HG02938 (cell line): ENCODE results near the gene NDUFAF3.

Source experiments
- ATAC-seq: cut with Tn5 transposase; IDR thresholded peaks from one replicate; pipeline ENCODE4 v1.9.1; 2021; ENCODE audit warnings: mild to moderate bottlenecking, moderate library complexity; ENCODE audit not compliant: unreplicated experiment

NDUFAF3 gene

DNA sequence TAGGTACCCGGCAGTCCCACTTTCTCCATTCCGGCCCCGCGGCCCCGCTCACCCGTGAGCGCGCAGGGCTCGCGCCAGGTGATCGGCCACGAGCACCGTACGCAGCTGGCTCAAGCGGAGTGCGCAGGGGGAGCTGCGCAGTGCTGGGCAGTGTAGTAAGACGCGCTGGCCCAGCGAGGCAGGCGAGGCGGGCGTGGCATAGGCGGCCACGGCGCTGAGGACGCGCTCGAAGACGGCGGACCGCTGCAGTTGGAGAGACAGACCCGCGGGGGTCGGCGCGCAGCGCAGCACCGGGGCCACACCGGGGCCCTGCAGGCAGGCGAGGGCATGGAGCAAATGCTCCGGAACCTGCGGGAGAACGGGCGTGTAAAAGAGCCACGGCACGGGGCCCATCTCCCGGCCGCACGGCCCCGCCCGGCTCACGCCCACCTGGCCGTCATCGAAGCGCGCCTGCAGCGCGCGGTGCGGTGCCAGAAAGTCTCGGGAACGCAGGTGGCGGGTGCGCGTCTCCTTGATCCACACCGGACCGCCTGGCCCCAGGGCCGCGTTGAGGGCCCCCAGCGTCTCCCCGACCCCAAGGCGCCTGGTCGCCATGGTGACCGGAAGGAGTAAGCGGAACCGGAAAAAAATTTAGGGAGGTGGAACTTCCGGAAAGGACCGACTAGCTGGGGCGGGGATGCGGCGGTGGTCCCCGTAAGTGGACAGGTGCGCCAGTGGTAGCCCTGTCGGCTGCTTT, 3.8 kb upstream of the NDUFAF3 start, which contains the start of gene DALRD3:
DALRD3 (minus strand) TSS at position 610 of the 736 bp plus-strand sequence; CDS start at position 594, 16 bp downstream.
- ATAC-seq, result no peak

DNA sequence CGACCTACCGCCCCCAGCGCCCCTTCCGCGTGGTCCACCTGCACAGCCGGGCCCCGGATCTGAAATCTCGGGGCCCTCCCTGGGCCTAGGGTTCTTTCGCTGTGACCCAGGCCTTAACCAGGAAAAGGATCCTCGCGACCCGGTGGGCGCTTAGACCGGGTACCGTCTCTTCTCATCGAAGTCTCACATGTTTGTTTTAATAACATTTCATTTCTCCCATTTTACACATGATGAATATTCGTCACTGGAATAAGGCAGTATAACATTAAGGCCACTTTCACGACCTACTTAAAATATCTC, 3.3 kb upstream of the NDUFAF3 start:
- ATAC-seq, result no peak

DNA sequence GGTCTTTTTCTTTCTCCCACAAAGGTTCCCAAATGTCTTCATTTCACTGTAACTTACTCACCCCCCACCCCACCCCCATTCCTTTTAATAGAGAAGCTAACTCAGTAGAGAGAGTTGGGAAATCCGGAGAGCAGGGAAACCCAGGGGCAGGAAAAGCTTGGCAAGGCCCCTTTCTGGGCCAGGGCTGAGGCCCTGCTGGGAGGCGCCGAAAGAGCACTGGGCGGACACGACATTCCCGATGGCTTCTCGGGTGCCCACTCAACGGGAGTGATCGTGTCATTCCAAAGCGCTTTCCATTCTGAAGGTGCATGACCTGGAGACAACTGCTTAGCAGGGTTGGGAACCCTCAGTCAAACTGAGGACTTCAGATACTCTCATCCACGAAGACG, 2.0 kb upstream of the NDUFAF3 start:
- no peak for ATAC-seq

DNA sequence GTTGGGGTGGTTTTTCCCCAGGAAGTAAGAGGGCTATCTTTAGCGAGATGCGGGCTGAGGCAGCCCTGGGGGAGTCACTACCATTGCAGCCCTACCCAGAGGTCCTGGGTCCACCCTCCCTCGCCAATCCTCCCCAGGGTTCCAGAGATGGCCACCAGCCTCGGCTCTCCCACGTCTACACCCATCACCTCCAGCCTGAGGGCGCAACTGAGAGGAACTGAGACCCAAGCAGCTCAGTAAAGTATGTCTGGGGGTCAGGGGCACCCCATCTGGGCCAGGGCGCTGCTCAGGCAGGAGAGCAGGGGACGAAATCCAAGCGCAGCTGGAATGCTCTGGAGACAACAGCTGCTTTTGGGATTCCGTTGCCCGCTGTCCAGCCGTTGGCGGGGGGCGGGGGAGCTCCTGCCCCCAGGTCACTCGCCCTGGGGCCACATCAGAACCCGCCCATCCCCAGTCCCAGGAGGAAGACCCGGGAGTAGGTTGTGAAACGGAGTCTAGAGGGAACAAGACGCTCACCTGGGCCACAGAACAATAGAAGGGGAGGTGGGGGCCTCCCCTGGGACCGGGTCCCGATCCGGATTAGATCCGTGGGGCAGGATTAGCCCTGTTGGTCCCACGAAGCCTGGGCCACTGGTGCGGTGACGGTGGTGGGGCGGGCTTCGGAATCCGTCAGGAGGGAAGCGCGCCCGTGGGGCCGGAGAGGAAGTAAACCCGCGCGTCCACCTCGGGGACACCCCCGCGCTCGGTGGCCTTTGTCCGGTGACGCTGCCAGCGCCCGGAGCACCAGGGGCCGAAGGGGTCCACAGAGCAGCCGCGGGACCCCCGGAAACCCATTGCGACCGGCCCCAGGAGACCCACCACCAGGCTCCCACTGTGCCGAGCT, 1.4 kb upstream of the NDUFAF3 start:
- no peak for ATAC-seq

DNA sequence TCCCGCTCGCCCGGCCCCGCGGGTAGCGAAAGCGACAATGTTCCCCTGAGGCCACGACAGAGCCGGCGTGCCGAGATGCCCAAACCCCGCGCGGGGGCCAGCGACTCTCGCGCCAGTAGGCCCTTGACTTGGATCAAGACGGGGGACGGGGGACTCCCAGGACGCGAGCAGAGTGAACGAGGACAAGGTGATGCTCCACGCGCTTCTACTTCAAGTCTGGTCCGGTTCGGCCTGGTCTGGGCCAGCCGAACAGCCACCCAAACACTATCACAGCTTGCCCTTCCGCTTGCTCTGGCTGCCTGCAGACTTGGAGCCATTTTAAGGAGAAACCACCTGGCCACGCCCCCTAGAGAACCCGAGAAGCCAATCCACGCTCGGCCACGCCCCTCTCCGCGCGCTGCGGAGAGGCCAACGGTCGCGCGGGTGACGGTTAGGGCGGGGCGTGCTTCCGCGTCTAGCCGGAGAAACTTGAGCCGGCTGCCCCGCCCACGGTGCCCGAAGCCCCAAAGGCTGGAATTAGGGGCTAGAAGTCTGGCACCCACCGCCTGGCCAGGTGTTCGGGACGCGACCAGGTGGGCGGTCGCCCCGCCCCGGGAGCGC, 608 bp upstream of the NDUFAF3 start:
- ATAC-seq, result peak; percentile 56

DNA sequence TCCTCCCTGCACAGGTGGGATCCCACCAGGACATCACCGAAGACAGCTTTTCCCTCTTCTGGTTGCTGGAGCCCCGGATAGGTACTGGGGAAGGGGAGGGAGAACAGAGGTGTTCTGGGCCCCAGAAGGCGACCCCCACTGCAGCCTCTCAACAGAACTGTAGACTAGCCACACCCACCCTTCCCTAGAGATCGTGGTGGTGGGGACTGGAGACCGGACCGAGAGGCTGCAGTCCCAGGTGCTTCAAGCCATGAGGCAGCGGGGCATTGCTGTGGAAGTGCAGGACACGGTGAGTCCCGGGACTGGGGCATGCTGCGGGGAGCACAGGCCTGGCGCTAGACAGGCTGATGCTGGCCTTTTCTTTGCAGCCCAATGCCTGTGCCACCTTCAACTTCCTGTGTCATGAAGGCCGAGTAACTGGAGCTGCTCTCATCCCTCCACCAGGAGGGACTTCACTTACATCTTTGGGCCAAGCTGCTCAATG, 809 bp downstream of the NDUFAF3 start:
- no peak for ATAC-seq

DNA sequence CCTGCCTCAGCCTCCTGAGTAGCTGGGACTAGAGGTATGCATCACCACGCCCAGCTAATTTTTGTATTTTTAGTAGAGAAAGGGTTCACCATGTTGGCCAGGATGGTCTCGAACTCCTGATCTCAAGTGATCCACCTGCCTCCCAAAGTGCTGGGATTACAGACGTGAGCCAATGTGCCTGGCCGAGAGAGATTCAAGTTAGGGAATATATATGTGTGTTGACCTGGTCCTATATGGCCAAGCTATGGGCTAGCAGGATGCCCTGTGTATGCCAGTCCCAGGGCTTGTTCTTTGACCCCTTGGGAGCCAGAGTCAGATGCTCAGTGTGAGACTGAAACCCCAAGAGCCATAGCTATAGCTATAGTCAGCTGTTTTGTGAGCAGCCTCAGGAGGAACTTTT, 1.9 kb downstream of the NDUFAF3 start:
- no peak for ATAC-seq

DNA sequence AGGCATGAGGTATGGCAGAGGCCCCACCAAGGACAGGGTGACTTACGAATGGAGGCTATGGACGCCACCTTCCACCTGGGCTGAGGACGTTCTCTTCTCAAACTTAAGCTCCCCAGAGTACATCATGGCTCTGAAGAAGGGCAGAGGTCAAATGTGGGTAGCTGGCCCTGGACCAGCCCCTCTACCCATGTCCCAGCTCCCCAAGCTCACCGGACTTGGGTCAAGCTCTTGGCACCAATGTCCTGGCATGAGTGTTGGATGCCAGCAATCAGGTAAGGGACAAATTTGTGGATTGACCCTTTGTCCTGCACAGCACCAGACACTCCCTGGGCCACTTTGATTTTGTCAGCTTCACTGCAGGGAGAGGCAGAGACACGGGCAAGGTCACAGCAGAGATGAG, 2.5 kb downstream of the NDUFAF3 start:
- no peak for ATAC-seq

DNA sequence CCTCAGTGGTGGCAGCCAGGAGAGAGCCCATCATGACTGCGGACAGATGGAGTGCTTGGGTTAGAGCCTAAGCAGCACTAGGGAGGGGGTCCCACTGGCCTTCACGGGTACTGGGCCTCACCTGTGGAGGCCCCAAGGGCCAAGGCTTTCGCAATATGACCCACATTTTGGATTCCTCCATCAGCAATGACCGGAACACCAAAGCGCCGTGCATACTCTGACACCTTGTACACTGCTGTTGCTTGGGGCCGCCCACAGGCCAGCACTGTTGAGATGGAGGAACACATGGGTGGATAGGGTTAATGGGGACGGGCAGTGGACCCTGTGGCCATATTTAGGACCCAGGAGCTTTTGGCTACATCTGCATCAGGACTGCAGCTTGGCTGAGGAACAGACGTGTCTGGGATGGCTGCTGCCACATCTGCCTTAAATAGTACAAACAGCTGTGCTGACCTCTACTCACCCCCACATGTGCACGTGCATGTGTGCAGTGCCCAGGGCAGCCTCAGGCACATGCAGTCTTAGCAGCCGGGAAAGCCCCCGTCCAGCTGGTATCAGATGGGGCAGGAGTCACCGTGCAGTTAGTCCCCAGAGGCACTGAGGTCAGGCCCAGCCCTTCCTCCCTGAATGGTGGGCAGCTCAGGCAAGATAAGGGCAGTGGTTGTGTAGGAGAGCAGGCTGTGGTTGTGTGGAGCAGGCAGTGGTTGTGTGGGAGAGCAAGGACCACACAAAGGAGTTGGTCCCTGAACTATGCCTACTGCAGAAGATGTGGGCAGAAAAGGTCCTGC, 3.3 kb downstream of the NDUFAF3 start:
- no peak for ATAC-seq

DNA sequence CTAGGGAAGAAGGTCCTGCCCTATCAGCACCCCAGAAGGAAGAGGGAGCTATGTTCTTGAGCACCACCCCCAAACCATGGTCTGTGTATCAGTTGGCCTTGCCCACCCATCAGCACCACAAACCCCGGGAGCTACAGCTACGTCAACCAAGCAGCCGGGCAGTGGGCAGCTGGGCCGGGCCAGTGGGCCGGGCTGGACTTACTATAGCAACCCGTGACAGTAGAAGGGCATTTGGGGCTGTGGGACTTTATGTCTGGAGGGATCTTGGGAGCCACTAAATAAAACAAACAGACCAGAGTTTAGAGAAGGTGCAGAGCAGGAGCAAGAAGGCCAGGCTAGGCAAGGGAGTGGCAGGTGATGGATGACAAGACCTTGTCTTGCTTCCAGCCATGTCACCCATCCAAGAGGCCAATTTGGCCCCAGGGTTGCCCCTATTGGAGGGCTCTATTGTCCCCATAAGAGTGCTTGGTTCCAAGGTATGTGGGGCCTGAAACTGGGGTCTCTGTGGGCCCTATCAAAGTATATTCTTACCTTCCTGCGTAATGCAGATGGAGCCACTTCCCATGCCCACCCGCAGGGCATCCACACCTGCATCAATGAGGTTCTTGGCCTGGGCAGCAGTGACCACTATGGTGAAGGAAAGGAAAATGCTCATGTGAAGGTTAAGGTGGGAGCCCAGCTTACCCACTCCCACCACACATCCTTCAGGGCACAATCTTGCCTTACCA, 4.0 kb downstream of the NDUFAF3 start:
- ATAC-seq, result no peak

DNA sequence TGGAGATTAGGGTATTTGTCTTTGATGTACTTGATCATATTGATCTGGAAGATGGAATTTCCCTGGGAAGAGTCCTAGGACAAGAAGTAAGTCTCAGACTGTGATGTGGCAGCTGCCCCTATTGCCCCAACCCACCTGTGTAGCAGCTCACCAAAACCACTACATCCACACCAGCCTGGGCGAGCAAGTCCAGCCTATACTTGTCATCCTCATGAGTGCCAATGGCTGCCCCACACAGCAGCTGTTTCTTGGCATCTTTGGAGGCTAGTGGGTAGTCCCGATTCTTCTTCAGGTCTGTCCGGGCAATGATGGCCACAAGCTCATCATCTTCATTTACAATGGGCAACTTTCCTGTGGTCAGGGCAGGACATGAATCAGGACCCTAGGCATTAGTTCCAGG, 4.6 kb downstream of the NDUFAF3 start:
- ATAC-seq, result no peak

DNA sequence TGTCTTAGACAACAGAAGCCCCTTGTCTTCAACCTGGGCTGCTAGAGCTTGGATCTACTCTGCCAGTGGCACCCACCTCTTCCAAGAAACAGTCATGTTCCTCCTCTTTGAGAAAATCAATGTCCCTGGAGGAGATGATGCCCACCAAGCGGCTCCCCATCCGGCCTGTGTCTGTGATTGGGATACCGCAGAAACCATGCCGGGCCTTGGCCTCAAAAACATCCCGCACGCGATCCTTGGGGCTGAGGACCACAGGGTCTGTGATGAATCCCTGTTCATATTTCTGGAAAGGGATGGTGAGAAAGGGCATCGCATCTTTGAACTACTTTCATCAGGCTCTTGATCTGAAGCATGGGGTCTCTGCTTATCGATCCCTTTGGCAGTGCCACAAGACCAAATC, 5.7 kb downstream of the NDUFAF3 start:
- no peak for ATAC-seq

DNA sequence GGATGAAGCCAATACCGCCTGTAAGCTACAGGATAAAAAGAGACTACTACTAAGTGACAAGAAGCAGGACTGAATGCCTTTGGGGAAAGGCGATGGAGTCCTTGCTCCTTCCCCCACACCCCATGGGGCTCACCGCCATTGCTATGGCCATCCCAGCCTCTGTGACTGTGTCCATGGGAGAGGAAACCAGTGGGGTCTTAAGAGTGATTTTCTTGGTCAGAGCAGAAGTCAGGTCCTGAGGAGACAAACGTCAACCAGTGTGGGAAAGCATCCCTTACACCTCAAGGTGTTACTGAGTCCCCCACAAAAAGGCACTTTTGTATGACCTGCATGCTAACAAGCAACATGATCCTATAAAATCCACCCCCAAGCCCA, 6.4 kb downstream of the NDUFAF3 start:
- no peak for ATAC-seq

DNA sequence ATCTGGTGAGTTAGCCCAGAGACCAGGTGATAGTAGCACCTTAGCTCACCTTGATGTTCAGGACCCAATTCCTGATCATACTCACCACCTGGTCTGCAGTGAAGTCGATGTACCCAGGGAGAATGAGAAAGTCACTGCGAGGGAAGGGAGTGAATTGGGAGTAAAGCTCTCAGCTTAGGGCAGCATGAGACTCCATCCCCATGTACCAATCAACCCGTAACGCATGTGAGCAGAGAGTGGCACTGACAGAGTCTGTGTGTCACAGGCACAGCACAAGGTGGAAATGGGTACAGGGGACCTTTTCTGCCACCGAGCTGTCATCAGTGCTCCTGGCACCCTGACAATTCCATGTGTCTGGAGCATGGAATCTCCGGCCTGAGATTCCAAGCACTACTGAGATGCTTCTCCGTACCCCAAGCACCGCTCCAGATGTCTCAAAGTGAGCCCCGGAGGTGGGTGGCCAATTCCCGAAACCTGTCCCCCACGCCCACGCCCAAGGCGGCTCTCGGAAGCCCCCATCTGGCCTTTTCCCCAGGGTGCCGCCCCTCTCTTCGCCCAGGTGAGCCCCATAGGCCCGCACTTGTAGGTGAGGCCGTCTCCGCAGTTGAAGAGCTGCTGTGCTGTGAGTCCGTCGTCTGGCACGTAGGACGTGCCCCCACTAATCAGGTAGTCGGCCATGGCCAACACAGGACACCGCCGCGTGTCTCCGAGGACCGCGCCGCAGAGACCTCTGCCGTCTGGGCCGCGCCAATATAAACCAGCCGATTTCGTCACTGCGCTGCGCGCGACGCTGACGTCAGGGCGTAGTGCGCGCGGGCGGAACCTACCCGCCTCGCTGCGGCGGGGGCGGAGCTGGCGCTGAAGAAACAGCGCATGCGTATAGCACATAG, 7.0 kb downstream of the NDUFAF3 start, which contains the start of gene IMPDH2:
IMPDH2 (minus strand) TSS at position 726 of the 890 bp plus-strand sequence; CDS start at position 678, 48 bp downstream.
- peak; percentile 91 for ATAC-seq

DNA sequence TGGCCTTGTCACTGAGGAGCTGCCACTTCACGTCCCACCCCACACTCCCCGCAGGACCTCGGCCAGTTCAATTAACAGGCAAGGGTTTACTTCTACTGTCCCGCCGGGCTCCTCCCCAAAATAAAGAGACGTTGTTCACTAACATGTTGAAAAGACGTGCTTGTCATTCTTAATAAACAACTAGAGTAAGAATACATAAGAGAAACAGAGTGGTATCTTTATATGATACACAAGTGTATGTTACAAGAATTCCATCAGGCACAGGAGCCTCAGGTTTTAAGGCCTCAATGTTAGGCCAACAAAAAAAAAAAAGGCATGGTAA, 7.6 kb downstream of the NDUFAF3 start:
- no peak for ATAC-seq

DNA sequence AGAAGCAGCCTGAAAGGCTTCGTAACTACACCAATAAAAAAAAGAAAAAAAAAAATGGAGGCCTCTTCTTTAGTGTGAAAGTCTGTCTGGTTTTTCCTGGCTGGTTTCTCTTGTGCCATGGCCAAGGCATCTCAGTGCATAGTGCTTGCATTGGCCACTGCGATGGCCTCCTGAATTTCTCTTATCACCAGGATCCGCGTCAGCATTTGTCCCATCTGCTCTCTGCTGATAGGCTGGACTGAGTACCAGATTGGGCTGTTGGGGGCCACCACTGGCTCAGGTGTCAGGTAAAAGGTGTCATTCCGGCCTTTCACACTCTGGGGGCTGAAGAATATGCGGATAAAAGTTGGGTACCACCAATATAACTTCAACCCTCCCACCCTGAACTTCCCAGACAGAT, 8.4 kb downstream of the NDUFAF3 start:
- no peak for ATAC-seq

DNA sequence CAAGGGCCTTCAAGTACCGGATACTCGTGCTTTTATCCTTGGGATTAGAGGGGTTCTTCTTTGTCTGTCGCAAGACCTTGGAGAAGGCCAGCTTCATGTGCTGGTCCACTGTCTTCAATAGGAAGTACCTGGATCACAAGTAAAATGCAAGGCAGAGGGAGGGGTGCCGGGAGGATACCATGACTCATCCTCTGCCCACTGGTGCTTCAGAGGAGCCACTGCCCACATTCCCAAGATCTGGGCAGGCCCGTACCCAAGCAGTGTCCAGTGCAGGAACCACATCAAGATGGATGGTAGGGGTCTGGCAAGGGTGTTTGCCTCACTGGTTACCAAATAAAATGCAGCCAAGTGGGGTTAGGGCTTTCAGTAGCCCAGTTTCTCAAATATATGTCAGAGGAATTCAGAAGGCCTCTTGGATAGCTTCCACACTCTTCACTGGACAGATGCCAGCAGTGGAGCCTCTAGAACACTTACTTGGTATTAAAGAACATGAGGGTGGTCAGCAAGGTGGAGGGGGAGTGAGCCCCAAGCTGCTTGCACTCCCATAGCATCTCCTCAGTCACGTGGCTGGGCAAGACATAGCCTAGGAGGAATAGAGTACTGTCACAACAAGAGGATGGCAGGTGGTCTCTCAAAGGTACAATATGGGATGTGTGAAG, 10.9 kb downstream of the NDUFAF3 start:
- no peak for ATAC-seq

DNA sequence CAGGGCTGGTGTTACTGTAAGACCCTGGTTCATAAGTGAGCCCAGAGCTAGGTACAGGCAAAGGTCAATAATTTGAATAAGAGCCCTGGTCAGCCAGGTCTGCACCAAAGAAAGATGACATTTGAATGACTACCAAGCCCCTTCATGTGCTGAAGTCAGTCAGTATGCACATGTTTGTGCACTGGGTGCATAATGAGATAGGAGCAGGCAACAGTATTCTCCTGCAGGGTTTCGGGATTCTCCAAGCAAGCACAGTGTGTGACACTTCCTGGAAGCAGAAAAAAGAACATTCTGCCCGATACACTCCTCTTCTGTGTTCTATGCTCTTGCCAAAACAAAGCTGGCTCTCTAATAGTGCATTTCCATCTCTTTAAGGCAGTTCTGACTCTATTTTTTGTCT, 12.7 kb downstream of the NDUFAF3 start:
- no peak for ATAC-seq

DNA sequence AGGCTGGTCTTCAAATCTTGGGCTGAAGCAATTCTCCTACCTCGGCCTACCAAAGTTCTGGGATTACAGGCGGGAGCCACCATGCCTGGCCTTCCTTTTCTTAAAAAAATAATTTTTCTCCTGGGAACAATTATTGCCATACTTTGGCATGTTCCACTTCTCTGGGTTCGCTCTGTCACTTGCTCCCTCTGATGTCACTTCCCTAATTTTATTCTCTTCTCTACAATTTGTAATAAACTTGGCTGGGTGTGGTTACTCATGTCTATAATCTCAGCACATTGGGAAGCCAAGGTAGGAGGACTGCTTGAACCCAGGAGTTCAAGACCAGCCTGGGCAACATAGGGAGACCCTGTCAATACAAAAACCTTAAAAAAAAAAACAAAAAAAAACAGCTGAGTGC, 13.4 kb downstream of the NDUFAF3 start:
- no peak for ATAC-seq
